Stimulated activated naive CD8-positive, alpha-beta T cell treated with anti-CD3 and anti-CD28 coated beads, Interleukin-15, Interleukin-2, amounts not matched to agents 100 U/mL and 50 U/mL, for 24 hours (primary cell): Measurements from ENCODE around the gene CD79A.
"Not testable (repeated sequence)": the region's sequence is repeated elsewhere in the genome, so short reads cannot be mapped to it uniquely, and the experiment has no call there.

ENCODE experiments used
- ATAC-seq: fragments of 150-1000 bp; cut with Tn5 transposase; one replicate; pipeline ENCODE4 v1.10.0; 2021
- DNase-seq: peaks from one replicate; pipeline ENCODE4 v3.0.0; 2021

Gene CD79A

DNA sequence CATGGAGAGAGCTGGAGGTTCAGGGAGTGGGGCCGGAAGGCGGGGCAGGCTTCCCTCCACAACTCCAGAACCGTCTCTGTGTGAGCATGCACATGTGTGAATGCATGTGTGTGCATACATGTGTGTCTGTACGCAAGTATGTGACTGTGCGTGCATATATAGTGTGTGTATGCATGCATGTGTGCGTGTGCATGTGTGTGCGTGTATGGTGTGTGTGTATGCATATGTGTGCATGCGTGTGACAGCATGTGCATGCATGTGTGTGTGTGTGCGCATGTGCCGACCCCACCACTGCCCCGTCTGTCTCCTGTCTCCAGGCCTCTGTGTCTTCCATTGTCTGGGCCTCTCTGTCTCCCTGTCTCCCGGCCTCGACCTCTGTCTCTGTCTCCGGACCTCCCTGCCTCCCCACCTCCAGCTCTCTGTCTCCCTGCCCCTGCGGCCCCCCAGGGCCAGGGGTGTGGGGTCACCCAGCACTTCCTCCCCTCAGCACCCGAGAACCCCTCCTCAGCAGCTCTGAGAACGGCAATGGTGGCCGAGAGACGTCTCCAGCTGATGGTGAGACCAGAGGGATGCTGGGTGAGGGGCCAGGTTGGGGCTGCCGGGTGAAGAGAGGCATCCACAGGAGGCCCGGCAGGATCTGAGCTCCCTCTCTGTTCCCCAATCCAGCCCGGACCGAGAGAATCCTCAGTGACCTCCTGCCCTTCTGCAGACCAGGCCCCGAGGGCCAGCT is 28.4 kb downstream of the CD79A start:
- no peak for DNase-seq
- no peak for ATAC-seq

DNA sequence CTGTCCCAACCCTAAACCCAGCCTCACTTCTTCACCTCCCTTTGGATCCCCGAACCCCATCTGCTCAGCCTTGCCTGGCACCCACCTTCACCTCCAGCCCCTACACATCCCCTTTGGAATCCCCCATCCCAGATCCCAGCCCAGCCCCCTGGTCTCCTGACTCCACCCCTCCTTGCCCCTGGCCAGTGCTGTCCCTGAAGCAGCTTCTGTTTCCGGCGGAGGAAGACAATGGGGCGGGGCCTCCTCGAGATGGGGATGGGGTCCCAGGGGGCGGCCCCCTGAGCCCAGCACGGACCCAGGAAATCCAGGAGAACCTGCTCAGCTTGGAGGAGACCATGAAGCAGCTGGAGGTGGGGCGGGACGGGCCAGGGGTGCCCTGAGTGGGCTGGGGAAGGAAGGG is 29.2 kb downstream of the CD79A start:
- ATAC-seq (no peak), DNase-seq (no peak)

DNA sequence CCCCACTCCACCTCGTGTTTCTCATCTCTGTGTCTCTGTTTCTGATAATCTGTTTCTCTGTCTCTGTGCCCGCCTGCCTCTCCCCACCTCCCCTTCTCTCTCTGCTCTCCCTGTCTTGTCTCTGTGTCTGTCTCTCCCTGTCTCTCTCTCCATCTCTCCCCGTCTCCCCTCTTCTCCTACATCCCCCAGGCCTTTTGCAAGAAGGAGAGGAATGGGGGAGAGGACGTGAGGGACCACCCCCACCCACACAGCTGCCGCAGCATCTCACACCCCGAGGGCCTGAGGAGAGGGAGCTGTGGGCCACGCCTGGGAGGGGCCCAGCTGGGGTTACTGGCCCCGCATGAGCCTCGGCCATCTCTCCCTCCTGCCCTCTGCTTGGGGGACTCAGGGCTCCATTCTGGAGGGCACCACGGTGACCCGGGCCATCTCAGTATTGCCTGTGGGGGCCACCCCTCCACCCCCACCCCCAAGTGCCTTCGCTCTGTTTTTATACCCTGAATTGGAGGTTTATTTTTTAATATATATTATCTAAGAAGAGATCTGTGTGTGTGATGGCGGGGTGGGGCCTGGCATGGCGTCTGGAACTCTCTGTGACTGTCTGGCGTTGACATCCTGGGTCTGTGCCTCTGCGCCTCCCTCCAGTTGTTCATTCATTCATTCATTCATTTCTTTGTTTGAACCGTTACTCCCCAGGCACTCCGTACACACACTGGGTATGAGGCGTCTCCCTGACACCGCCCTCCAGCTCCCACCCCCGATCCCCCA is 30.0 kb downstream of the CD79A start:
- DNase-seq, result no peak
- ATAC-seq, result no peak

DNA sequence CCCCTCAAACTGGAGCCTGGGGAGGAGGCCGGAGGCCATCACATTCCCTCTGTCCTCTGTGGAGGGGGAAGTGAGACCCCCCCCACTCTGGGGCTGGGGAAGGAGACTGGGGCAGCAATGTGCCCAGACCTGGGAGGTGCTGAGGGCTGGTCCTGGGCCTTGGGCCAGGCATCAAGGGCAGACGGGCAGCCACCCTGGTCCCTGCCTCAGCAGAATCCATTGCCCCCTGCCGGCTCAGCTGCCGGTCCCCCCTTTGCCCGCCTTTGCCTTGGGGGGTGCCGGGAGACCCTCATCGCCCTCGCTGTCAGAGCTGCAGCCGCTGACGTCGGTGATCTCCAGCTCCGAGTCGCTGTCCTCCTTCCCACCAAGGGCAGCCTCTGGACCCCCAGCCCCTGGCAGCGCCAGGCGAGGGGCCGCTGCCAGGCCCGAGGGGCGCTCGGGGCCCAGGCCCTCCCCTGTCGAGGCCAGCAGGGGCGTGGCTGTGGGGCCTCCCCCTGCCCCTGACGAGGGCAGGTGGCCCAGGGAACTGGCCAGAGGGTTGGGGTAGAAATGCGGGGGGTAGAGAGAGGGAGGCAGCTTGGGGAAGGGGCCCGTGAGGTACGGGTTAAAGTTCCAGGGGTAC is 31.0 kb downstream of the CD79A start:
- DNase-seq, result no peak
- ATAC-seq, result no peak

DNA sequence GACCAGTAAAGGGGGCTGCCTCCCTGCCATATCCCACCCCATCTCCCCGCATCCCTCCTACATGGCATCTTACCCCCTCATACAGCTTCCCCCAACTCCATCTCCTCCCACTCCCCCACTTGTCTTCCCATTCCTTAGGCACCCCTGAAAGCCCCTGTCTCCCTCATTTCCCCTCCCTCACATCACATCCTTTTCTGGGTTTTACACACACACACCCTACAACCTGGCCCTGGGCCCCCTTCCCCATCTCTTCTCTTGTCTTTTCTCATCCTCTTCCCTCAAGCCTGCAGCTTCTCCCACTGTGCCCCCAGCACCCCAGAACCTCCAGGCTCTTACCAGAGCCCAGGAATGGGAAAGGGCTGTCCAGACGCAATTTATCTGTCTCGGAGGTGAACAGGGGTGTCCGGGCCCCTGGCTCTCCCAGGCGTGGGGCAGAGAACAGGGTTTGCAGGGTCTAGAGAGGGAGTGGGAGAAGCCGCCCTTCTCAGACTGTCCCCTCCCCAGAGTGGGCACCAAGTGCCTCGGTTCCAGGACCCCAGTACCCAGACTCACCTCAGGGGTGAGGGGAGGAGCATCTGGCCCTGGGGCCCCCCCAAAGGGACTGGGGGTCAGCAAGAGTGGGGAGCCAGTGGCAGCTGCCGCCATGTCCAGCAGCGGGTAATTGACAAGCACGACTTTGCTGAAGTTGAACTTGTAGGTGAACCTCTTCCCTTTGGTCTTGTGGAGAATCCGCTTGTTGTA is 31.8 kb downstream of the CD79A start:
- ATAC-seq, result no peak
- no peak for DNase-seq

DNA sequence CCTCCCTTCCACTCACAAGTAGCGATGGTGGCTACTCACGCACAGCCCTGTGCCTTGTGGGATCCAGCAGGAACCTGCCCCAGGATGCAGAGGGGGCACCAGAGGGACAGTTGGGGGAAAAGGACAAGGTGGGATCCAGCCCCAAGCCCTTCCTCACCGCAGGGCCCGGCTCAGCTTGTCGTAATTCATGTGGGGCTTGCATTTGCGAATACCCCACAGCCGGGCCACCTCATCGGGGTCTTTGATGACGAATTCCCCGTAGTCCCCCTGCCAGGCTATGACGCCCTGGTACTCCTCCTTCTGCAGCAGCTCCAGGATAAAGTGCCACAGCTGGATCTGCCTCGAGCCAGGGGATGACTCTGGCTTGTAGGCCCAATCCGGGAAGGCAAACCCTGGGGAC is 32.6 kb downstream of the CD79A start:
- no peak for ATAC-seq

DNA sequence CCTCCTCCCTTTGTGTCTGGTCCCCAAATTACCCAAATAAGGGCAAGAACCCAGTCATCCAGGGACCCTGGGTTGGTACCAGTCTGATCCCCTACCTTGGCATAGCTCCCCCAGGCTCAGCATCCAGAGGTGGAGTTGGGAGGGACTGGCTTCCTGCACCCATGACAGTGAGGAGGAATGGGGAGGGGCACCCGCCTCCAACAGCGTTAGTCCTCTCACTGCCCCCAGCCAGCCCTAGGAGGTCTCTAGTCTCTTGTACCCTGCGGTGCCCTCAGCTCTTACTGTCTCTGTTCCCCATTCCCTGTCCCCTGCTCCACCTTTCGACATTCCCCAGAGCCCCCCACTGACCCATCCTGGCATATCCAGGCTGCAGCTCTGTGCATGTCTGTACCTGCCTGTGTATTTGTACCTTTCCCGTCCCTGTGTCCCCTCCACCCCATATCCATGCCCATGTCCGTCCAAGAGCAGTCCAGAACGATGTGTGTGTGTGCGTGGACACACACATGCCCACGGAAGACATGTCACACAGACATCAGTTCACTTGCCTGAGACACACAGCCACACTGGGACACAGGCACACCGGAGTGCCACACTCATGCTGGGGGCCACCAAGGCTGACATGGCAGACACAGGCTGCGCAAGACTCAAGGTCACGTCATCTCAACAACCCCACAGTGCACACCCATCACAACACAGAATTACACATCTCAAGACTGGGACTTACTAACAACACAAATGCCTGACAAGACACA is 33.3 kb downstream of the CD79A start:
- ATAC-seq (peak; percentile 5), DNase-seq (no peak)

More for the DNA sequence above, 32.6 kb downstream of the CD79A start:
- DNase-seq, result no peak

DNA sequence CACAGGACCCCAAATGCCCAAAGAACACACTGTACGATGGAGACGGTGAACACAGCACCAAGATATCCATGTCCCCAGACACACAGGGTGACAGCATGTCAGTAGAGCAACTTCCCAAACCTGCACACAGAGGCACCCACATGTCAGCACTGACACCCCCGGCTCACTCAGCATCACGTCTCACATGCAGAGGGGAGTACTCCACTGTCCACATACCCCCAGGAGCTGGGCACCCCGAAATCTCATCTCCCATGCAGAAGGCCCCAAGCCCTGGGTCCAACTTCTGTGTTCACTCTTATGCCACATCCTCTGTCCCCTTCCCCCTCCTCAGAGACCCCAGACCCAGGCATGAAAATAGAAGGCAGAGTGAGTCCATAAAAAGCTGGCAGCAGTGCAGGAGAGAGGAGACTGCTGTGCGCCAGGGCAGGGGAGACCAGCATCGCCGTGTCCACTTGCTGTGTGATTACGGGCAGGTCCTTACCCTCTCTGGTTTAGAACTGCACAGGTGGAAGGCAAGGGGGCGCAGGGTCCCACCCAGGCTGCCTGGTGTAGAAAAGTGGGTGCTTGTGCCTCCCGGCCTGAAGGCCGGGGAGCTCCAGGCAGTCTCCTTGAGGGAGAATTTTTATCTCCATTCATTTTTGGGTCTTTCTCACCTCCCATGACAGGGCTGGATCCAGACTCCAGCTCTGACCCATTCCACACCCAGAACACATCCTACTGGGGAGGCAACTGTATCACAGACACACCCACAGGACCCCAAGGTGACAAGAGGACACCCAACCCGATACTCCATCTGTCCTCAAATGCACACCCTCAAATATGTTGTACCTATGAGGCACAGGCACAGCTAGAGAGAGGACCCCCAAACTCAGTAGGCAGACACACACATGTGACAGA is 34.2 kb downstream of the CD79A start:
- peak; percentile 12 for ATAC-seq
- no peak for DNase-seq

DNA sequence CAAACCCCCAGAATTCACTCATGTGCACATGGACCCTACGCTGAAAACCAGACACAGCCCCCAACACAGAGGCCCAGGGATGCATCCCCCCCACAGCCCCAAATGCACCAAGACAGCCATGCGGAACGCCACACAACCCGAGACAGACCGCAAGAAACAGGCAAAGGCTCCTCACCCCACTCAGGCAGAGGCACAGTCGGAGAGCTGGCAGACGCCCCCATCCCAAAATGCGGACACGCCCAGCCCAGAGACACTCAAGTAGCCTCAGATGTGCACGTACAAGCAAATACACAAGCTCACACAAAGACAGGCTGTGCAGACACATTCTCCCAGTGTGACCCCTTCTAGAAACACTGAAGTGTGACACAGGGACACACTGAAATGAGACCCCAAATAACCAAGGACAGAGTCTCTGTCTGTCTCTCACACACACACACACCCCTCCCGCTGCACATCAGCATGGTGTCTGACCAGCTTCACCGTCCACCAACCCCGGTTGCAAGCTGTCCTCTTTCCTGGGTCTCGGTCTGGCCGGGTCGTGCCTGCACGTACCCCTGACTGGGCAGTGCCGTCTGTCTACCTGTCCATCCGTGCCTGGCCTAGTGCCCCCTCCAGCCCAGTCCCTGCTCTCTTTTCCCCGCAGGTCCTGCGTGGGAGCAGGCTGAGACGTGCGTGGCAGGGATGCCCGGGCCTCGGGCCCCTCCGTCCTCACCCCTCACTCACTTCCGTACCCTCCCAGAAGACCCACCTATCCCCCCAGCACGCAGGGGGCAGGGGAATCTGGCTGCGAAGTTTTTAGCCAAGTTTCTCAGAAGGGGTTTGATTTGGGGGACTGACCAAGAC is 35.0 kb downstream of the CD79A start:
- DNase-seq, result no peak
- ATAC-seq, result no peak

DNA sequence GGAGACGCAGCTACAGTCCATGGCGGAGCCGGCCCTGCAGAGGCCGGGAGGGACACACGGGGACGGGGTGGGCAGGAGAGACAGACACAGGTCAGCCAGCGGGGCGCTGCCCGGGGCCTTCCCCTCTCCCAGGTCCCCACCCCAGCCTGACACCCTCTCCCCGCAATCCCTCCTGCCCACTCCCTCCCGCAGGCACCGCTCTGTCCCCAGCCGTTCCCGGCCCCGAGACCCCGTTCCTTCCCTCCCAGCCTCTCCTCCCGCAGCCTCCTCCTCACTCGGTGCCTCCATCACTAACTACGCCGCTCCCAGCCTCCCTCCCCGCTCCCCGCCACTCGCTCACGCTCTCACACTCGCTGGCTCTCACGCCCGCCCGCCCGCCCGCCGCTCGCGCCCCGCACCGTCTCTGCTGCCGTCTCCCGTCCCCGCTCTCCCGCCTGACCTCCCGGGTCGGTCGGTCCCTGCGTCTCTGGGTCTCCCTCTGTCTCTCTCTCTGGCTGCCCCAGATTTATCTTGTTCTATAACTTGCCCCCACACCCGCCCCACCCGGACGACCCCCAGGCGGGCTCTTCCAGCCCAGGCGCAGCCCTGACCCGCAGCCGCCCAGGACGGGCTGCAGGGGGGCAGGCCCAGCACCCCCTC is 35.9 kb downstream of the CD79A start:
- DNase-seq (no peak), ATAC-seq (peak; percentile 11)

DNA sequence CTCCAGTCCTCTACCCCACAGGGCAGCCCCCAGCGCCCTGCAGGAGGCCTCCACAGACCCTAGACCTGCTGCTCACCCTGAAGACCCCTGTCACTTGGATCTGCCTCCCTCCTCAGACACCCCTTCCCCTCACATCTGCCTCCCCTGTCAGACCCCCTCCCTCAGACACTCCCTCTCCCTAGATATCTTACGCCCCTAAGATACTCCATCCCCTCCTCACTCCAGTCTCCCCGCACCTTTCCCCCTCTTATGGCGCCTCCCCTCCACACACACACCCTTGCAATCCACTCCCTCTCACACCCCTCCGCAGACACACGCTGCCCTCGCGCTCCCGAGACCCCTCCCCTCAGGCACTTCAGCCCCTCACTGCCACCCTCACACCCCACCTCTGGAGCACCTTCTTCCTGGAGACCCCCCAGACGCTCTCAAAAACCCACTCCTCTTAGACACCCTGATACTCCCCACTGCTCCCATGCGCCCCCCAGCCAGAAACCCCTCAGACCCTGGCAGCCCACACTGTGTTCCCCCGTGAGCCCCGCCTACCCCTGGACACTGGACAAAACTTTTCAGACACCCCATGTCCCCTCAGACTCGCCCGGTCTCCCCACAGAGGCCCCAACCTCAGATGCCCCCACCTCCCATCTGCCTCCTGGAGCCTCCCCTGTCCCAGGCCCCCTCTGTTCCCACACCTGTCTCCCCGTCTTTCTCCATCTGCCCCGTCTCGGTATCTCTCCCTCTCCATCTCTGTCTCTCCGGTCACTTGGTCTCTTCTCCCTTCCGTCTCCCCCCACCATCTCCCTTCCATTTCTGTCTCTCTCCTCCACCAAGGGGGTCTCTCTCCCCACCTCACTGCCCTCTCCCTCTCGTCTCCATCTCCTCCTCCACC is 36.7 kb downstream of the CD79A start:
- DNase-seq, result no peak
- no peak for ATAC-seq

DNA sequence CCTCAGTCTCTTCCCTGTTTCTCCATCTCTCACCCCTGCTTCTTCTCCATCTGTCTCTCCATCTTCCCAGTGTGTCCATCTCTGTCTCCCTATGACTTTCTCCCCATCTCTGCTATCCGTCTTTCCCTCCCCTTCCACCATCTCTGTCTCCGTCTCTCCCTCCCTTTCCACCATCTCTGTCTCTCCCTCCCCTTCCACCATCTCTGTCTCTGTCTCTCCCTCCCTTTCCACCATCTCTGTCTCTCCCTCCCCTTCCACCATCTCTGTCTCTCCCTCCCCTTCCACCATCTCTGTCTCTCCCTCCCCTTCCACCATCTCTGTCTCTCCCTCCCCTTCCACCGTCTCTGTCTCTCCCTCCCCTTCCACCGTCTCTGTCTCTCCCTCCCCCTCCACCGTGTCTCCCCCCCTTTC is 37.4 kb downstream of the CD79A start:
- not testable (repeated sequence) for ATAC-seq, DNase-seq

DNA sequence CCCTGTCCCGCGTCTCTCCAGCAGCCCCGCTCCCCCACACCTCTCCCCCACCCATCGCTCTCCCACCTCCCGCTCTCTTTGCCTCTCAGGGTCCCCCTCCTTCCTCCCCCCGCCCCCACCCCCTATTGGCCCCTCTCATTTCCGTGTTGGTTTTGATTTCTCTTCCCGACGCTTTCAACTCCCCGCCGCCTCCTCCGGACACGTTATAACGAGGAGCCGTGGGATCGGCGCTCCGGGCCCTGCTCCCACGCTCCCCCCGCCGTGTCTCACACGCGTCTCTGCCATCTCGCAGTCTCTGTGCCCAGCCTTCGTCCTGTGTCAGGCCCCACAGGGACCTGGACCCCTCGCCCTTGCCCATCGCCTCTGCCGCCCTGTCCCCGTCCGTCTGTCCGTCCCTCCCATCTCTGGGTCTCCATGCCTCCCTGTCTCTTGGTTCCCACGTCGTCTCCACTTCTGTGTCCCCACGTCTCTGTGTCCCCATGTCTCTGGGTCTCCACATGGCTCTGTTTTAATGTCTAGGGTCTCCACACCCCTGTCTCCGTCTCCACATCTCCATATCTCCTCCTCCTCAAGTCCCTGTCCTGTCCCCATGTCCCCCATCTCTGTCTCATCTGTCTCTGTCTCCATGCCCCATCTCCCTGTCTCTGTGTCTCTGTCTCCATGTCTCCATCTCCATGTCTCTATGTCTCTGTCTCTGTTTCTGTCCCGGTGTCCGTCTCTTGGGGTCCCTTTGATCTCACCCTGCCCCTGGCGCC is 38.1 kb downstream of the CD79A start:
- ATAC-seq, result no peak

DNA sequence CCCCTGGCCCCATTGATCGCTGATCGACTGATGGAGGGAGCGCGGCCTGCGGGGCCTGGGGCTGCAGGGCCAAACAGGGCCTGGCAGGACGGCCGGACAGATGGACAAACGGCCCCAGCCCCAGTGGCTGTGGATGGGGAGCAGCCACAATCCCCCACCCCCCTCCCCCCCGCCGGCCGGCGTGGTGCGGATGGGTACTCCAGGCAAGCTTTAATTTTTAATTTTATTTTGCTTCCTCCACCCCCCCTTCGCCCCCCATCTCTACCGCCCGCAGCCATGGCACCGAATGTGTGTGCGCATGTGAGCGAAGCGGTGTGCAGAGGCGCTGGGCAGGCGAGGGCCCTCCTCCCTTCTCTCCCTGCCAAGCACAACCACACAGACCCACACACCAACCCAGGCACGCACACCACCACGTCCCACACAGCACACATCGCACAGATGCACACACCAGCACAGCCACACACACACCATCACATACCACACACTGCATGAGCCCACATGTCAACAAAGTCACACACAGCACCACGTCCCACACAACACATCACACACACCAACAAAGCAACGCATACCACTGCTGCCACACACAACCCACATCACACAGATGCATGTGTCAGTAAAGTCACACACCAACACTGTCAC is 38.8 kb downstream of the CD79A start:
- ATAC-seq (no peak), DNase-seq (no peak)

More for the DNA sequence above, 38.1 kb downstream of the CD79A start:
- DNase-seq, result no peak

DNA sequence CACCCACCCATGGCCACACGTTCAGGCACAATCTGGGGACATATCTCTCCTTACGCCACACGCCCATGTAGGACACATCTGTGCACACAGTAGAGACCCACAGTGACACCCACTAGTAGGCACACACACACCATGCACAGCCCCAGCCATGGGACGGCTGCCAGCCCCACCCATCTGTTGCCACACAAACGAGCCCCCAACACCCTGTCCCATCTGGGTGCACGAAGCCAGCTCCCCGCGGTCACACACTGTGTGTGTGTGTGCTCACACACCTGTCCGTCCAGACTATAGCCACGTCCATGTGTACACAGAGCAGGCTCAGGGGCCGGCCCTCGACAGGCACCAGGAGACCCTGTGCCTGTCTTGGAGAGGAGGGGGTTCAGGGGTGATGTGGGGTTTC is 40.6 kb downstream of the CD79A start:
- no peak for ATAC-seq
- DNase-seq, result no peak

DNA sequence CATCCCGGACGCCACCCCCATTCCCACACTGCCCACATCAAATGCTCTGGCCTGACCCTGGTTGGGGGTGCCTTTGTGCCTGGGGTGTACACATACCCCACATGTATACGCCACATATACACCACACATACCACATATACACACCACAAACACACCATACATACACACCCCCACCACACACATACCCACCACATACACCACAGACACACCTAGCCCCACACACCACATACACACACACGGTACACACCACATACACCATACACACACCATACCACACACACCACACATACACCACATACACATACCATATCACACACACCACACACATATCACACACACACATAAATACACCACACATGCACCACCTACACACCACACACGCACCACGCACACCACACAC is 41.0 kb downstream of the CD79A start:
- no peak for DNase-seq
- no peak for ATAC-seq

DNA sequence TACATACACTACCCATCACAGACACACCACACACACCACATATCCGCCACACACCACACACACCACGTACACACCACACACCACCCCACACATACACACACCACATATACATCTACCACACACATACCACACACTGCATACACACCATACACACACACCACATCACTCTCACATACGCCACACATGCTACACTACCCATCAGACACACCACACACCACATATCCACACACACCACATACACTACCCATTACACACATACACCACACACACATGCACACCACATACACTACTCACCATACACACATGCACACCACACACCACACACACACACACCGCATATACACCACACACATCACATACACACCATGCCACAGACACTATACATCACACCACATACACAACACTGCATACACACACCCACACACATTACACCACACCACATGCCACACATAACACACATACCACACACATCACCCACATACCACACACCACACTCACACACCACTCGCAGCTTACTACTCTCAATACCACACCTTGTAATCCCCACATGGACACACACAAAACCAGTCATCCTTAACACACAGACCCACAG is 41.7 kb downstream of the CD79A start:
- DNase-seq (no peak), ATAC-seq (no peak)
